Pulmonary artery endothelial cell (primary cell): ENCODE measurements around the gene CCDC85C. TPM values are rescaled to one million over a fixed set of nuclear protein-coding genes. Genes with fewer than 3 reads are reported as not detected.

Source experiments
- DNase-seq: peaks from one replicate; pipeline ENCODE4 v3.0.0-alpha.2; 2011; ENCODE audit warnings: low read depth, low spot score
- total RNA-seq: library from RNA; depleted of rRNA; stranded (reverse); fragments of >200 nt; gene quantifications from 2 replicates; pipeline ENCODE4 v1.2.3, GENCODE V29; 2014

Gene CCDC85C
- total RNA-seq, 1 donor from 2014 or later, result 16.5 TPM

- peak; percentile 32 for DNase-seq
Observed at GRCh38 chr14:99590746-99591555, 13.1 kb downstream of the CCDC85C start.

- no peak for DNase-seq
Observed at GRCh38 chr14:99589651-99590530, 14.1 kb downstream of the CCDC85C start.

GRCh38 chr14:99589031-99589441 lies 15.0 kb downstream of the CCDC85C start:
- no peak for DNase-seq

GRCh38 chr14:99587460-99588278 lies 16.3 kb downstream of the CCDC85C start:
- DNase-seq, result no peak

DNA sequence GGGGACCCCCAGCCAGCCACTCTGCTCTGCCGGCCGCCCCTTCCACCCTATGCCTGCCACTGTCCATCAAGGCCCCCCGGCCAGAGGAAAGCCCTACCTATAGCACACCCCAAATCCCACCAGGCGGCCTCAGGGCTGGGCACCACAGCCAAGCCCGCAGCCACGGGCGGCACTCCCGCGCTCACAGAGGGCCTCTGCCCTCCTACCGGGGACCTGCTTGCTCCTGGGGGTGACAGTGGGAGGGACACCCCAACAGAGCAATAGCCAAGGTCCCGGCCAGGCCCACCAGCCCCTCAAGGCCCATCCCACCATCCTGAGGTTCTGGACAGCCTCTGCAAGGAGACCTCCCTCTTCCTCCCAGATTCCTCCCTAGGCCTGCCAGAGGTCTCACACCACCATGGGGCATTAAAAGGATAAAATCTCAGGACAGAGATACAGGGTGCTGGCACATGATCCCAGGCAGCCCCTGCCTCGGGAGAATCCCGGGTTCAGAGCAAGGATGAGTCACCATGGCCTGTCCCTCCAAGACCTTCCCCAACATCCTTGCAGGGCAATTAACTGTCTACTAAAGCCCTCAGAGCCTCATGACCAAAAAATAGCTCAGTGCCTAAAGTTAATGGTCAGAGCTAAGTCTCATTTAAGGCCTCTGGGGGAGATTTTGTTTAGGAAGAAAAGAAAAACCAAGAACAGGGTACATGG lies 17.1 kb downstream of the CCDC85C start:
- no peak for DNase-seq

DNA sequence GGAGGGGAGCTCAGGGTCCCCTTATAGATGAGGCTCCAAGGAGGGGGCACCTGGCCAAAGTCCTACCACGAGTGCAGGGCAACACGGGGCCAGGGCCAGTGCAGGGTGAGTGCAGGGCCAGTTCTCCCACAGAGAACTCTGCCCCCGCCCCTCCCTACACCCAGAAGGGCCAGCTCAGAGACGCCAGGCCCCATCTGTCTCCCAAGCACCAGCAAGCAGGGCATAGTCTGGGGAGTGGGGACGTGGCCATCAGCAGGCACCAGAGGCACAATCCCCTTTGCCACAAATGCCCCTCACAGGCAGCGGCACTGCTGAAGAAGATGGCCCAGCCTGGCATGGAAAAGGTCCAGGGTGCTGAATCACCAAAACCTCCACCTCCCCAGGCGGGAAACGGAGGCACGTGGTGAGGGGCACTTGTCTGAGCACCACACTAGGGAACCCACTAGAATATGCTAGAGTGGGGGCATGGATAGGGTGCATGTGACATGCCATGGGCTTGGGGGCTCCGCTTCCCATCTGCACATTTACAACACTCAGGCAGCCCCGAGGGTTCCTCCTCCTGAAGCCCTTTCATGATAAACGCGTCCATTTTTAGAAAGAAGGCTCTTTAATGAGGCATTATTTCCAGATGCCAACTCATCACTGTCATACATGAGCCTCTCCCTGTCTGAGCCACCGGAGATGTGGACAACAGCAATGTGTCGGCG lies 17.8 kb downstream of the CCDC85C start:
- DNase-seq, result no peak

GRCh38 chr14:99584823-99585222 lies 19.2 kb downstream of the CCDC85C start:
- DNase-seq, result no peak

DNA sequence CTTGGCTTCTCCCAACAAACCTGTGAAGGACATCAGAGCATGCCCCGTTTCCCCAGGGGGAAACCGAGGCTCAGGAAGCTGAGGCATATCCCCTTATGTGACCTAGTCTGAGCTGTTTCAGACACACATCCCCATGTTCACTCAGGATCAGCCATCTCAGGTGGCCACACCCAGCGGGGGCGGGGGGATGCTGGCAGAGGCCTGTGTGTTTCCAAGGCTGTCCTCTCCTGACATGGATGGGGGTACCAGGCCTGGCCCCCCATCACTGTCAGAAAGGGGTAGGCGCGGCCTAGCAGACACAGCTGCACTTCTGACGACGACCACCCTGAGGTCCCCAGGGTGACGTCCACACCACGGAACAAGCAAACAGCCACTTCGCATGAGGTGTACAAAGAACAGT lies 22.1 kb downstream of the CCDC85C start:
- DNase-seq, result no peak

DNA sequence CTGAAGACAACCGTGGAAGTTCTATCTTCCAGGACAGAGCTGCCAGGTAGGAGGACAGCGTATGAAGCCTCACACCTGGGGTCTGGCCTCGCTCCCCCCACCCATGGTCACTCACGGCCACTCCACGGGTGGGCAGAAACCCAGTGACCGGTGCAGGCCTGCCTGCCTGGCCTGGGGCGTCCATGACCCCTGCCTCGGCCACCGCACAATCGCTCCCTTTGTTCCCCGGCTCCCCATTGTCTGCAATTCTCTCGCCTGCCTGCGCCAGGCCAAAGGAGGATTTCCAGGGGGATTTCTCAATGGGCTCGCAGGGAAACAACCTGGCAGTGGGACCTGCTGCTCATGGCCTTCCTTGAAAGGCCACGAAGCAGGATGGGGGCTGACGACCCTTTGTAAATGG lies 22.6 kb downstream of the CCDC85C start:
- no peak for DNase-seq

GRCh38 chr14:99579903-99580571 lies 24.0 kb downstream of the CCDC85C start:
- DNase-seq, result no peak

- DNase-seq, result no peak
Observed at GRCh38 chr14:99579120-99579836, 24.7 kb downstream of the CCDC85C start.

GRCh38 chr14:99578541-99579101 lies 25.4 kb downstream of the CCDC85C start:
- no peak for DNase-seq

GRCh38 chr14:99576761-99577705 lies 27.0 kb downstream of the CCDC85C start:
- no peak for DNase-seq

DNA sequence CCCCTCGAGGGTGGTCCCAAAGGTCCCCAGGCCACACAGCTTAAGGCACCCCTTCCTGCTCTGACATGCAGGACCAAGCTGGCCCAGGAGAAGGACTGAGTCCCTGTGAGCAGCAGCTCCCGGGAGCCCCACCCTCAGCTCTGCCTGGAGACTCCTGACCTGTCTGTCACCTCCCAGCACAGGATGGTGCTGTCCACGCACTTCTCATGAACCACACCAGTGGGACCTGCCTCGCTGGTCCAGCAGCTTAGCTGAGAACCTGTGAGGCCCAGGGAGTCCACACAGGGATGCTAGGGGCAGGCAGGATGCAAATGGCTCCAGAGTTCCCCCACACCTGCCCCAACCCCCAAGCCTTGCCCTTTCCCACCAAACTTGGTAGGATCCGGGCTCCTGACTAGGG lies 27.7 kb downstream of the CCDC85C start:
- DNase-seq, result no peak

DNA sequence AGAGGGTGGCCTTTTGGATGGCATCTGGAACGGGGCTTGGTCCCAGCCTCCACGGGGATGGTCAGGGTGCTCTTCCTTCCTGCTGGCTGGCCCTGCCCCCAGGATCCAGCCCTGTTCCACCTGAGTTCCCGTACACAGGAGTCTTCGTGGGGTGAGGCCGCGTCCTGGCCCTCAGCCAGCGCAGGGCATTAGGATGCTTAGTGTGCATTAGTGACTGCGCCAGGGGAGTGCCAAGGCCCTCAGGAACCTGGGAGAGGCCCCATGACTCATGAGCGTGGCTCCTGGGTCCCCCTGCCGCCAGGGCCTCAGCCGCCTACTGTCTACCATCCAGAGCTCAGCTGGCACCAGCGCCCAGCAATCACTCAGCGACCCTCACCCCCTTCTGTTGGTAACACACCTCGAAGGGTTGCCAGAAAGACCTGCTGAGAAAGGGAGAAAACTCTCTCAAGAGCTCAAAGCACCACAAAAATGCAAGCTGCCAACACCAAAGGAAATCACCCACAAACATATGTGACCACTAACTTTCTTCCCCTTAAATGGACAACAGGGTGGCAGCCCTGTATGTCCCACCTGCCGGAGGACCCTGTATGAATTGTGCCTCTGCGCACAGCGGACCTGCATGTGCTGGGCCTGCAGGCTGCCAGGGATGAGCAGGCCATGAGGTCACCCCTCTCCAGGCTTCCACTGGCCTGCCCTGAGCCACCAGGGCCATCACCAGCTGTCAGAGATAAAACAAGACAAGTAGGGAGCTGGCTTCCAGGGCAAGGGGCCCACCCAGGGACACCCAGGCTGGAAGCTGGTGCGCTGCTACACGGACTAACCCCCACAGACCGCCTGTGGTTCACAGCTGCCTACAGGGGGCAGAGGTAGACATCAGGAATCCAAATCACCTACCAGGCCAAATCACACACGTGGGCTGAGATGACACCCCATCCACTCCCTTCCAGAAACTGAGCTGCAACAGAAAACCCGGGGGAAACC lies 28.7 kb downstream of the CCDC85C start:
- no peak for DNase-seq

- DNase-seq, result no peak
Observed at GRCh38 chr14:99574099-99574880, 29.7 kb downstream of the CCDC85C start.
